Colonic mucosa (tissue), 4 donors: Measurements from ENCODE around the gene KLF6. TPM values are rescaled to one million over a fixed set of nuclear protein-coding genes. Genes with fewer than 3 reads are reported as not detected.

Experiments
- DNase-seq: peaks from one replicate; pipeline ENCODE4 v3.0.0-alpha.2; 2020
- H3K27ac ChIP-seq: fragments of 200-600 bp; one replicate; pipeline ENCODE4 v1.8.0; 2021
- H3K27me3 ChIP-seq: fragments of 200-600 bp; one replicate; pipeline ENCODE4 v1.8.0; 2021
- H3K36me3 ChIP-seq: fragments of 200-600 bp; one replicate; pipeline ENCODE4 v1.8.0; 2021
- H3K4me1 ChIP-seq: fragments of 200-600 bp; one replicate; pipeline ENCODE4 v1.8.0; 2021; ENCODE audit warnings: mild to moderate bottlenecking
- H3K4me3 ChIP-seq: fragments of 200-600 bp; one replicate; pipeline ENCODE4 v1.8.0; 2021
- H3K9ac ChIP-seq, 2 donors: one replicate each; pipeline ENCODE4 v1.7.0; 2013; ENCODE audit warnings: control low read depth in 2 of 2, low read depth in 2 of 2, low read length in 2 of 2
- H3K9me3 ChIP-seq: fragments of 200-600 bp; one replicate; pipeline ENCODE4 v1.8.0; 2021
- intact Hi-C: fragments of 100-400 bp; cut with DNase I; formaldehyde crosslinking; loops from one replicate; pipeline ENCODE4 v1.14.1; 2022
- total RNA-seq, 2 donors: library from RNA; stranded (reverse); fragmentation: NEBNext Ultra II Directional in 1 of 2; extraction: Animal tissue kit (Norgen Biotek cat#: 25700) in 1 of 2; gene quantifications; one replicate each; pipeline ENCODE4 v1.2.1, GENCODE V29; 2021
- TF ChIP-seq, protein P1 (sequence below): fragments of 200-600 bp; IDR thresholded peaks from one replicate; pipeline ENCODE4 v1.8.0; 2022; ENCODE audit warnings: antibody characterized with exemption, mild to moderate bottlenecking
- donor health status: healthy.
- donor health status: DM: no; HTN: no; CAD: no.
- donor health status: DM: no; HTN: no; CAD: no.

KLF6 gene
- total RNA-seq, 2 donors from 2014 or later: 106 to 299 TPM

GRCh38 chr10:3790858-3791257, 5.8 kb upstream of the KLF6 start:
- Histone ChIP-seq H3K9me3 (no peaks in the 10 kb centered on the region), H3K4me1 (no peaks in the 10 kb centered on the region), H3K27ac (no peak overlapping the region), H3K4me3 (no peak overlapping the region), H3K9ac (no peak overlapping the region), H3K36me3 (no peaks in the 10 kb centered on the region), H3K27me3 (no peaks in the 10 kb centered on the region)
- intact Hi-C loops: no loop called here
- DNase-seq: peak; percentile 9
- TF ChIP-seq, protein P1, sequence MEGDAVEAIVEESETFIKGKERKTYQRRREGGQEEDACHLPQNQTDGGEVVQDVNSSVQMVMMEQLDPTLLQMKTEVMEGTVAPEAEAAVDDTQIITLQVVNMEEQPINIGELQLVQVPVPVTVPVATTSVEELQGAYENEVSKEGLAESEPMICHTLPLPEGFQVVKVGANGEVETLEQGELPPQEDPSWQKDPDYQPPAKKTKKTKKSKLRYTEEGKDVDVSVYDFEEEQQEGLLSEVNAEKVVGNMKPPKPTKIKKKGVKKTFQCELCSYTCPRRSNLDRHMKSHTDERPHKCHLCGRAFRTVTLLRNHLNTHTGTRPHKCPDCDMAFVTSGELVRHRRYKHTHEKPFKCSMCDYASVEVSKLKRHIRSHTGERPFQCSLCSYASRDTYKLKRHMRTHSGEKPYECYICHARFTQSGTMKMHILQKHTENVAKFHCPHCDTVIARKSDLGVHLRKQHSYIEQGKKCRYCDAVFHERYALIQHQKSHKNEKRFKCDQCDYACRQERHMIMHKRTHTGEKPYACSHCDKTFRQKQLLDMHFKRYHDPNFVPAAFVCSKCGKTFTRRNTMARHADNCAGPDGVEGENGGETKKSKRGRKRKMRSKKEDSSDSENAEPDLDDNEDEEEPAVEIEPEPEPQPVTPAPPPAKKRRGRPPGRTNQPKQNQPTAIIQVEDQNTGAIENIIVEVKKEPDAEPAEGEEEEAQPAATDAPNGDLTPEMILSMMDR: no peak

GRCh38 chr10:3790272-3790671, 5.3 kb upstream of the KLF6 start:
- Histone ChIP-seq H3K4me1 (no peaks in the 10 kb centered on the region), H3K36me3 (no peaks in the 10 kb centered on the region), H3K9ac (no peak overlapping the region), H3K4me3 (no peak overlapping the region), H3K27ac (no peak overlapping the region), H3K27me3 (no peaks in the 10 kb centered on the region), H3K9me3 (no peaks in the 10 kb centered on the region)
- TF ChIP-seq, protein P1: no peak
- intact Hi-C loops: no loop called here
- DNase-seq: no peak

DNA sequence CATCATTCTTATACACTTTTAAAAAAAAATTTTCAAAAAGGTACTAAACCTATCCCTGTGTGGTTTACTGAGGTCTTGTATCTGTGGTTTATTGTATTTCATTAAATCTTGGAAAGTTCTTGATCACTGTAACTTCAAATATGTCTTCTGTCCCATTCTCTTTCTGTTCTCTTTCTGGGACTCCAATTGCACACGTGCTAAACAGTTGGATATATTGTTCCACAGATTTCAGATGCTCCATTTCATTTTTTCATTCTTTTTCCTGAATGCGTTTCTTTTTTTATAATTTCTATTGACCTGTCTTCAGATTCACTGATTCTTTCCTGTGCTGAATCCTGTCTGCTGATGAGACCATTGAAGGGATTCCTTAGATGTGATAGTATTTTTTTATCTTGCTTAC, 4.6 kb upstream of the KLF6 start:
- H3K27me3 ChIP-seq: no peaks in the 10 kb centered on the region
- no peak overlapping the region for H3K4me3 ChIP-seq
- intact Hi-C loops: loop anchor here (10.0 kb wide), 1 partner anchor 275 kb away; no protein-coding TSS in a partner anchor
- no peaks in the 10 kb centered on the region for H3K36me3 ChIP-seq
- no peaks in the 10 kb centered on the region for H3K9me3 ChIP-seq
- DNase-seq: no peak
- no peak overlapping the region for H3K27ac ChIP-seq
- TF ChIP-seq, protein P1: no peak
- no peaks in the 10 kb centered on the region for H3K4me1 ChIP-seq
- no peak overlapping the region for H3K9ac ChIP-seq

DNA sequence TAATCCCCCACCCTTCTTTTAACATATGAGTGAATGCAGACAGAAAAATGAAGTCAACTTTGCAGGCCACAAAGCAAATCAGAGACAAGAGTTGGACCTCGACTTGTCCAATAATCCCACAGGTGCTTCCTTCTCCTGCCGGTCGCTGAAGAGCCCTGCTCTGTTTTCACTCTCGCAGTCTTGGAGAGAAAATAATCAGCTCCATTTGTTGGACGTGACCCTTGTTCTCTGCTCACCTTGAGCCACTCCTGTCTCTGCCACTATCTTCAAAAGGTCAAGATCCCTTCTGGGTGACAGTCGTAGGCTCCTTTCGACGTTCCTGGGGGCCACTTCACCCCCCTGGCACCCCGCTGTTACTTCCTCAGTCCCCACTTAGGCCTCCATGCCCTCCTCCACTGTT, 2.8 kb upstream of the KLF6 start:
- Histone ChIP-seq H3K36me3 (no peaks in the 10 kb centered on the region), H3K9ac (no peak overlapping the region), H3K27me3 (no peaks in the 10 kb centered on the region), H3K27ac (no peak overlapping the region), H3K4me3 (no peak overlapping the region), H3K4me1 (no peaks in the 10 kb centered on the region), H3K9me3 (no peaks in the 10 kb centered on the region)
- DNase-seq: peak; percentile 20
- TF ChIP-seq, protein P1: no peak
- intact Hi-C loops: loop anchor here (10.0 kb wide), 1 partner anchor 277 kb away; no protein-coding TSS in a partner anchor

DNA sequence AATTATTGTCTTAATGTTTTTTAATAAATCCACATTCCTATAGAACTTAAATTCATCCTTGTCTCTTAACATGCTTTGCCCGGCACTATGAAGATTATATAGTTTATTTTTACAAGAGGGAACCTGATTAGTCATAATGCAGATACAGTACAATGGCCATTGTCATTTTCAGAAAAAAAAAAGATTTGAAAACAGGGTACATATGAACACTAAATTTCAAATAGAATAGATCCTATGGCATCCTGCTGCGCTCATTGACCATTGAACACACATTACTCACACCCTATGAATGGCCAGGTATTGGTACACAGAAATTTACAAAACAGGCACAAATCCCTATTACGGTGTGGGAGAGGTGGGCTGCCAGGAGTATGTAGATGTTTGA, 2.0 kb upstream of the KLF6 start:
- Histone ChIP-seq H3K9ac (peak overlapping the region in 1 of 2 donors; percentile 97), H3K27ac (peak overlapping the region; percentile 94), H3K27me3 (no peaks in the 10 kb centered on the region), H3K36me3 (no peaks in the 10 kb centered on the region), H3K4me1 (no peaks in the 10 kb centered on the region), H3K9me3 (no peaks in the 10 kb centered on the region), H3K4me3 (no peak overlapping the region)
- TF ChIP-seq, protein P1: no peak
- DNase-seq: peak; percentile 16
- intact Hi-C loops: loop anchor here (10.0 kb wide), 1 partner anchor 278 kb away; no protein-coding TSS in a partner anchor
